Measurements from ENCODE around the gene RLN1.

DNA sequence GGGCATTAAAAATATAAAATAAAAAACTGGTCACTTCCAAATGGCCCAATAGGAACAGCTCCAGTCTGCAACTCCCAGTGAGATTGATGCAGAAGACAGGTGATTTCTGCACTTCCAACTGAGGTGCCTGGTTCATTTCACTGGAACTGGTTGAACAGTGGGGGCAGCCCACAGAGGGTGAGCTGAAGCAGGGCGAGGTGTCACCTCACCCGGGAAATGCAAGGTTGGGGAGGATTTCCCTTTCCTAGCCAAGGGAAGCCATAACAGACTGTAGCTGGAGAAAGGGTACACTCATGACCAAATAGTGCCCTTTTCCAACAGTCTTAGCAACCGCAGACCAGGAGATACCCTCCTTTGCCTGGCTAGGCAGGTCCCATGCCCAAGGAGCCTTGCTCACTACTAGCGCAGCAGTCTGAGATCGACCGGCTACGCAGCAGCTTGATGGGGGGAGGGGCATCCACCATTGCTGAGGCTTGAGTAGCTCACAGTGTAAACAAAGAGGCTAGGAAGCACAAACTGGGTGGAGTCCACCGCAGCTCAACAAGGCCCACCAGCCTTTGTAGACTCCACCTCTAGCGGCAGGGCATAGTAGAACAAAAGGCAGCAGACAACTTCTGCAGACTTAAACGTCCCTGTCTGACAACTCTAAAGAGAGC, 12.7 kb downstream of the RLN1 start:
- TF ChIP-seq POLR2A (IDR thresholded peaks at IDR 0.05), result no peak
- no peak for TF ChIP-seq CTCF (IDR thresholded peaks at IDR 0.05)

All from lower leg skin (tissue), 3 donors.